ENCODE results near the gene MMS19. TPM values are rescaled to one million over a fixed set of nuclear protein-coding genes. Genes with fewer than 3 reads are reported as not detected.

Gene MMS19
- total and polyA plus RNA-seq, 5 experiments from 2014 or later, result 31.2 to 111 (median 37.3) TPM

DNA sequence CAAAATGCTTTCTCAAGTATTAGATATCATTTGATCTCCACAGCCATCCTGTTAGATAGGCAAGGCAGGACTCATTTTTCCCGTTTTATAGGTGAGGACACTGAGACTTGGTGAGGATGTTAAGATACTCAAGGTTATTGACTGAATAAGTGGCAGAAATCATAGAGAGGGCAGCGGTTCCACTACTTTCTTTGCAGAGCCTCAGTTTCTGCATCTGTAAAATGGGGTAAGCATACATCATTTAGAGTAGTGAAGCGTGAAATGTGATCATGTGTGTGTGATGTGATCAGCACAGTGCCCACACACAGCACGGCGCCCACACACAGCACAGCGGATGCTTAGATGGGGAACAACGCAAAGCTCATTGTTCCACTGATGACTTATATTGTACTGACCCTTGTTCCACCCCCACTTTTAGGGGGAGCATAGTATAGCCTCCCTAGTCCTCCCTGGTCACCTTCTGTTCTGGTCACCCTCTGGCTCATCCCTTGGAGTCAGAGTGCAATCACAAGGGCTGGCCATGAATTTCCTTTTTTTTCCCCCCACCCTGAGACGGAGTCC is 11.0 kb upstream of the MMS19 start:
- no peak overlapping the region for H3K4me3 Mint-ChIP-seq
- no peak for ATAC-seq
- peaks cover 0 to 4% (median 0%) of the 10 kb centered on the region in 4 donors for H3K4me1 Mint-ChIP-seq
- no peaks in the 10 kb centered on the region for H3K9me3 Mint-ChIP-seq
- H3K36me3 Mint-ChIP-seq, result no peaks in the 10 kb centered on the region
- H3K27me3 Mint-ChIP-seq, result peaks cover 0 to 6% (median 0%) of the 10 kb centered on the region in 5 donors
- DNase-seq, result no peak
- H3K27ac Mint-ChIP-seq, result no peak overlapping the region
- POLR2A ChIA-PET, result no interaction called here

GRCh38 chr10:97508342-97508741 is 10.1 kb upstream of the MMS19 start:
- DNase-seq (no peak), ATAC-seq (no peak)
- Mint-ChIP-seq H3K9me3 (no peaks in the 10 kb centered on the region), H3K27me3 (peaks cover 0 to 6% (median 0%) of the 10 kb centered on the region in 5 donors), H3K4me1 (peaks cover 0 to 3% (median 0%) of the 10 kb centered on the region in 4 donors), H3K4me3 (no peak overlapping the region), H3K36me3 (no peaks in the 10 kb centered on the region), H3K27ac (no peak overlapping the region)
- POLR2A ChIA-PET, result interaction anchor here (0.7 kb wide), 1 partner anchor 631 kb away, joined by 4 read pairs; no protein-coding TSS in a partner anchor

DNA sequence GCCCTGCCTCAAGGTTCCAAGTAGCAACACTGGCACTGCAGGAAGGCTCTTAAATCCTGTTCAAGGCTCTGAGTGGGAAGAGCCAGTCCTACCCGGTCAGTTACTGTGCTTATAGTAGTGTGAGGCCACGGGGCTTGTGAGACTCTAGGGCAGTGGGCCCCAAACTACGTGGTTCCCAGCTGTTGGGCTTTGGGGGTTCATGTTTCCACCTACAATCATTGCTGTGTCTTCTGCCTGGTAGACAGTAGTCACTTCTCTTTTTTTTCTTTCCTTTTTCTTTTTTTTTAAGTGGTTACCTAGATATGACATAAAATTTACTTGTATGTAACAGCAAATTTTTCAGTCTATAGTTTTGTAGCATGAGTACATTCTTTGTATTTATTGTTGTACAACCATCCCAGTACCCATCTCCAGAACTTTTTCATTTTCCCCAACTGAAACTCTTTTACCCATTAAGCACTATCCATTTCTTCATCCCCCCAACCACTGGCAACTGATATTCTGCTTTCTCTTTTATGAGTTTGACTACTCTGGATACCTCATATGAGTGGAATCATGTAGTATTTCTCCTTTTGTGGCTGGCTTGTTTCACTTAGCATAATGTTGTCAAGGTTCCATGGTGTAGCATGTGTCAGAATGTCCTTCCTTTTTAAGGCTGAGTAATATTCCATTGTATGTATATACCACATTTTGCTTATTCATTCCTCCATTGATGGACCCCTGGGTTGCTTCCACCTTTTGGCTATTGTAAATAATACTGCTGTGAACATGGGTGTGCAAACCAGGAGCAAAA is 8.2 kb upstream of the MMS19 start:
- Mint-ChIP-seq H3K4me1 (no peaks in the 10 kb centered on the region), H3K36me3 (no peaks in the 10 kb centered on the region), H3K4me3 (no peak overlapping the region), H3K27ac (peak overlapping the region in 1 of 10 donors; percentile 50), H3K27me3 (peaks cover 0 to 19% (median 7%) of the 10 kb centered on the region in 5 donors), H3K9me3 (no peaks in the 10 kb centered on the region)
- DNase-seq (no peak), ATAC-seq (no peak)
- POLR2A ChIA-PET, result no interaction called here

GRCh38 chr10:97505152-97505551 is 6.9 kb upstream of the MMS19 start:
- Mint-ChIP-seq H3K4me1 (peaks cover 3 to 6% (median 4%) of the 10 kb centered on the region in 4 donors), H3K9me3 (no peaks in the 10 kb centered on the region), H3K4me3 (no peak overlapping the region), H3K36me3 (no peaks in the 10 kb centered on the region), H3K27me3 (peaks cover 6 to 29% (median 14%) of the 10 kb centered on the region in 5 donors), H3K27ac (no peak overlapping the region)
- POLR2A ChIA-PET, result no interaction called here
- DNase-seq, result no peak
- ATAC-seq, result no peak

DNA sequence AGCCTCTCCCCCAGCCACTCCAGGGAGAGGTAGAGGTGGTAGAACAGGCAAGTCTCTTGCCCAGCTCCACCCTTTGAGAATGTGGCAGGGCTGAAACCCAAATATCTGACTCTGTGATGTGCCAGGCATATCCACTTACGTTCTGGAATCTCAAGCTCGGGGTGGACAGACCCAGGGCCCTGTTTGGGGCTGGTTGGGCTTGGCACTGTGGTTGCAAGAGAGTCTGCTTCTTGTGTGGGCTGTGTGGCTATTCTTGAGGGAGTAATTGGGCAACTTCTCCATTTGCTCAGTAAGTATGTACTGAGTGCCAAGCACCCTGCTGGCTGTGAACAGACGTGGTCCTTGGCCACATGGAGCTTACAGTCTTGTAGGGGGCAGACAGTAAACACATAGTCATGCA is 5.2 kb upstream of the MMS19 start:
- Mint-ChIP-seq H3K9me3 (no peaks in the 10 kb centered on the region), H3K4me1 (peaks cover 3 to 12% (median 5%) of the 10 kb centered on the region in 4 donors), H3K4me3 (no peak overlapping the region), H3K36me3 (no peaks in the 10 kb centered on the region), H3K27me3 (peaks cover 6 to 31% (median 14%) of the 10 kb centered on the region in 5 donors), H3K27ac (no peak overlapping the region)
- no peak for ATAC-seq
- DNase-seq, result no peak
- POLR2A ChIA-PET, result no interaction called here

GRCh38 chr10:97502916-97503315 is 4.7 kb upstream of the MMS19 start:
- POLR2A ChIA-PET, result no interaction called here
- Mint-ChIP-seq H3K27ac (no peak overlapping the region), H3K36me3 (no peaks in the 10 kb centered on the region), H3K4me3 (no peak overlapping the region), H3K9me3 (no peaks in the 10 kb centered on the region), H3K27me3 (peaks cover 6 to 29% (median 14%) of the 10 kb centered on the region in 5 donors), H3K4me1 (peaks cover 6 to 14% (median 8%) of the 10 kb centered on the region in 4 donors)
- ATAC-seq (no peak), DNase-seq (no peak)

GRCh38 chr10:97500297-97500575 is 2.0 kb upstream of the MMS19 start:
- Mint-ChIP-seq H3K4me3 (peak overlapping the region in 9 of 10 donors; percentile 51 to 99 (median 76)), H3K27me3 (peaks cover 6 to 25% (median 14%) of the 10 kb centered on the region in 5 donors), H3K36me3 (no peaks in the 10 kb centered on the region), H3K27ac (peak overlapping the region in 2 of 10 donors; percentile 28 to 38), H3K9me3 (no peaks in the 10 kb centered on the region), H3K4me1 (peaks cover 17 to 39% (median 32%) of the 10 kb centered on the region in 4 donors)
- POLR2A ChIA-PET, result no interaction called here
- ATAC-seq (no peak), DNase-seq (no peak)

- Mint-ChIP-seq H3K36me3 (peaks cover 0 to under 1% (median 0%) of the 10 kb centered on the region in 3 donors), H3K9me3 (no peaks in the 10 kb centered on the region), H3K27ac (peak overlapping the region in 3 of 10 donors; percentile 9 to 67 (median 25)), H3K4me3 (peak overlapping the region; percentile 55 to 99 (median 75)), H3K4me1 (peaks cover 22 to 44% (median 37%) of the 10 kb centered on the region in 4 donors), H3K27me3 (peaks cover 6 to 25% (median 14%) of the 10 kb centered on the region in 5 donors)
- ATAC-seq, result no peak
- POLR2A ChIA-PET, result interaction anchor here (0.5 to 1.4 kb wide), 6 partner anchors 10 to 187 kb away, joined by 3 to 7 read pairs (median 4); partner anchors contain the start of genes AVPI1 and FRAT1
- peak in 2 of 10 donors; percentile 13 to 21 for DNase-seq
Measured at GRCh38 chr10:97499561-97500296, 1.5 kb upstream of the MMS19 start.

GRCh38 chr10:97498841-97499560 is 779 bp upstream of the MMS19 start, which contains the start of gene UBTD1:
Gene UBTD1, plus strand, starts transcription at chr10:97498924. Its CDS starts 280 bp downstream, at chr10:97499204.
- Mint-ChIP-seq H3K9me3 (no peaks in the 10 kb centered on the region), H3K4me3 (peak within 1 kb of the TSS; percentile 95 to 99 (median 98)), H3K36me3 (peaks cover 0 to 3% (median 0%) of the 10 kb centered on the region in 3 donors), H3K27me3 (peaks cover 6 to 25% (median 14%) of the 10 kb centered on the region in 5 donors), H3K4me1 (peaks cover 26 to 51% (median 45%) of the 10 kb centered on the region in 4 donors), H3K27ac (peak within 1 kb of the TSS; percentile 93 to 99 (median 97))
- ATAC-seq (peak in 1 of 2 donors; percentile 9), DNase-seq (peak in 7 of 10 donors; percentile 4 to 48 (median 29))
- POLR2A ChIA-PET, result interaction anchor here (0.5 to 1.6 kb wide), 7 partner anchors 10 to 188 kb away, joined by 3 to 7 read pairs (median 4); partner anchors contain the start of genes AVPI1 and FRAT1

DNA sequence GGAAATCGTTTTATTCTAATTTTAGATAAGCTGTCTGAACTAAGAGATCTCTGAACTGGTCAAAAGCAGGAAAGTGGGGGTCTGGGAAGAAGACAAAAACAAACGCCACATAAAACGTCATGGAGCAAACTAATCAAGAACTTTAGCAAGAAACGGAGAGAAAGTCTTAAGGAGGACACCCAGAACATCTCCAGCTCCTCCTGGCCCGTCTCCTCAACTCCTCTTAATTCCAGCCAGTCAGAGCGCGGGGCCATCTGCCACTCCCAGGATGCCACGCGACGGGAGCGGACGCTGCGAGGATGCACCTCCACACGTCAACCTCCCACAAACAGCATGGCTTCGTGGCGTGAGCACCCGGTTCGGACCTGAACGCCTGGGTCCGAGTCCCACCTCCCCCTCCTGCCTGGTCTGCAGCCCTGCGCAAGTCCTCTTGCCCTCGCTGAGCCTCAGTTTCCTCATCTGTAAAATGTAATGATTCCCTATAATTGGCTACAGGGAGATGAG is 598 bp downstream of the MMS19 start:
- Mint-ChIP-seq H3K36me3 (peaks cover 0 to 12% (median 0%) of the 10 kb centered on the region in 3 donors), H3K4me1 (peaks cover 26 to 58% (median 50%) of the 10 kb centered on the region in 4 donors), H3K27ac (peak overlapping the region; percentile 93 to 99 (median 97)), H3K27me3 (peaks cover 6 to 24% (median 14%) of the 10 kb centered on the region in 5 donors), H3K4me3 (peak overlapping the region; percentile 95 to 99 (median 98)), H3K9me3 (no peaks in the 10 kb centered on the region)
- POLR2A ChIA-PET, result interaction anchor here (1.6 to 1.7 kb wide), 2 partner anchors 14 to 38 kb away, joined by 3 read pairs; no protein-coding TSS in a partner anchor
- ATAC-seq, result peak in 1 of 2 donors; percentile 8
- DNase-seq, result peak; percentile 20 to 76 (median 52)

- Mint-ChIP-seq H3K27me3 (peaks cover 0 to 5% (median 0%) of the 10 kb centered on the region in 5 donors), H3K4me3 (peak overlapping the region; percentile 22 to 83 (median 58)), H3K4me1 (peaks cover 27 to 65% (median 58%) of the 10 kb centered on the region in 4 donors), H3K36me3 (peaks cover 0 to 18% (median 0%) of the 10 kb centered on the region in 3 donors), H3K27ac (peak overlapping the region; percentile 66 to 95 (median 90)), H3K9me3 (no peaks in the 10 kb centered on the region)
- DNase-seq (peak in 7 of 10 donors; percentile 13 to 56 (median 27)), ATAC-seq (peak in 1 of 2 donors; percentile 12)
- POLR2A ChIA-PET, result no interaction called here
Measured at GRCh38 chr10:97494863-97495506, 3.2 kb downstream of the MMS19 start.
